SK-N-MC (cell line): Measurements from ENCODE around the gene CTNNA2.

Experiments
- EZH2 ChIP-seq: fragments of 200-600 bp; sonication (generic); IDR thresholded peaks from one replicate; pipeline ENCODE4 v1.6.1; 2017; ENCODE audit warnings: antibody characterized with exemption
- FOXP2 ChIP-seq: optimal IDR thresholded peaks from 2 replicates; pipeline ENCODE3; 2011; ENCODE audit warnings: mild to moderate bottlenecking, moderate library complexity; ENCODE audit not compliant: insufficient read depth; ENCODE audit errors: extremely low read length, control extremely low read depth
- POLR2AphosphoS5 ChIP-seq: IDR thresholded peaks from 2 replicates; pipeline ENCODE4 v1.6.1; 2012; ENCODE audit warnings: mild to moderate bottlenecking, low read depth, low read length, borderline replicate concordance

DNA sequence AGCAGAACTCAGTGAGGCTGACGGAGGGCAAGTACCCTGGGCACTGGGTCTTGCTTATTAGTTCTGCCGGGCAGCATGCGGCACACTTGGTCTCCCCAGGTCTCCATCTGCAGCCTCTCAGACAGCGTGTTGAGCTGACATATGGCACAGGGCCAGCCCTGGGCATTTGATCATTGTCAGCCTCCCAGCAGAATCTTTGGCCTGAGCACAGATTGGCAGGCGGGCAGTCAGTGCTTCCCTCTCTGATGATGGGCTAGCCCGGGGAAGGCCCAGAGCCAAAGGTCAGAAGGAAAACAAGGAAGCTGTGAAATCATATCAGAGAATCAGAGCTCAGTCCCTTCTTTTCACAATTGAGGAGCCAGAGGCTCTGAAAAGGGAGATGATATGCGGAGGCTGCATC lies 941.8 kb downstream of the CTNNA2 start:
- no peak for TF ChIP-seq POLR2AphosphoS5
- no peak for TF ChIP-seq EZH2
- no peak for TF ChIP-seq FOXP2
